IPS DF 6.9 (cell line): ENCODE results near the gene CLN6.
"Not testable (repeated sequence)": the region's sequence is repeated elsewhere in the genome, so short reads cannot be mapped to it uniquely, and the experiment has no call there.

Experiments used
- DNase-seq: peaks from one replicate; pipeline ENCODE4 v3.0.0-alpha.2; 2013; ENCODE audit warnings: low read depth, low spot score
- H3K27ac ChIP-seq: one replicate; pipeline ENCODE4 v1.5.1; 2013; ENCODE audit warnings: low read length, control low read depth
- H3K27me3 ChIP-seq: 2 replicates; pipeline ENCODE4 v1.6.1; 2013; ENCODE audit warnings: mild to moderate bottlenecking, low read length; ENCODE audit not compliant: control insufficient read depth, insufficient read depth
- H3K36me3 ChIP-seq: 2 replicates; pipeline ENCODE4 v1.6.1; 2013; ENCODE audit warnings: low read length; ENCODE audit not compliant: control insufficient read depth, insufficient read depth
- H3K4me1 ChIP-seq: 2 replicates; pipeline ENCODE4 v1.6.1; 2013; ENCODE audit warnings: low read length; ENCODE audit not compliant: control insufficient read depth, insufficient read depth
- H3K4me3 ChIP-seq: 2 replicates; pipeline ENCODE4 v1.5.1; 2013; ENCODE audit warnings: mild to moderate bottlenecking, low read length
- H3K9me3 ChIP-seq: 2 replicates; pipeline ENCODE4 v1.6.1; 2013; ENCODE audit warnings: low read length, inconsistent platforms; ENCODE audit not compliant: control insufficient read depth, insufficient read depth
- WGBS: extraction: QIAGEN DNeasy Blood & Tissue Kit; methylation state at CpG from one replicate; pipeline ENCODE4 v1.1.7; 2013; ENCODE audit warnings: mixed read lengths, missing lambda C conversion rate; ENCODE audit not compliant: insufficient read length, insufficient coverage; 5-methylcytosine and 5-hydroxymethylcytosine counted together

Gene CLN6

DNA sequence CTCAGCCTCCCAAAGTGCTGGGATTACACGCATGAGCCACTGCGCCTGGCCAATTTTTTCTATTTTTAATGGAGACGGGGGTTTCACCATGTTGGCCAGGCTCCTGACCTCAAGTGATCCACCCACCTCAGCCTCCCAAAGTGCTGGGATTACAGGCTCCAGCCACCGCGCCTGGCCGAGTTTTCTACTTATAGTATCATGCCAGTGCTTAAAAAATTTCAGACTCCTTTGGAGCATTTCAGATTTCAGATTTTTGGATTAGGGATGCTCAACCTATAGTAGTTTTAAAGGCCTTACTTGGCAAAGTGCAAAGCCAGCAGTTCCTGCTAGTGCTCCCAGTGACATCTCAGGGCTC, 16.1 kb downstream of the CLN6 start:
- H3K36me3 ChIP-seq, H3K27ac ChIP-seq, H3K9me3 ChIP-seq, DNase-seq, H3K4me1 ChIP-seq, H3K4me3 ChIP-seq, H3K27me3 ChIP-seq: not testable (repeated sequence)
- WGBS: no CpG with 5 or more reads among the region's 6 CpGs

DNA sequence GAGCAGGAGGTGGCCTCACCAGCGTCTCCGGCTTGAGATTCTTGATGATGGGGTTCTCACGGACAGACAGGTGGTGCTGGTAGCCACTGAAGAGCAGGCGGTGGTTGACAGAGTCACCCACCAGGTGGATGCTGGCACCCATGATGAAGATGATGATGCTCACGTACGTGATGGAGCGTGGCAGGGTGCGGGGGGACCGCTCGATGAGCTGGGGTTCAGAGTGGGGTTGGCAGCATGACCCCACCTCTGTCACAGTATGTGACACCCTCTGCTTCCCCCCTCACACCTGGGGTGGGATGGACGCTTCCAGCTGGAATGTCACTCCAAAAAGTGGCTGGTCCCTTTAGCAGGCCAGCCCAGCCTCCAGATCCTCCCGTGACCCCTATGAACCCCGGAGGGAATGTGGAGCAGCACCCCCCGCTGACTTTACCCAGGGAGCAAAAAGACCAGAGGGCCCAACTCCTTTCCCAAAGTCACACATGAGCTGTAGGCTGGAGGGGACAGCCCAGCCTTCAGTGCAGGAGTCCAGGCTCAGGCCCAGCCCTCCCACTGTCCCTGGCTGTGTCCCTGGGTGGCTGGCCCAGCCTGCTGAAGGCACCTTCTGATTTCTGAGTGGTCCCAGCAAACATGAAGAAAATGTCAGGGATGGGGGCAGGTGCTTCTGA, 17.7 kb downstream of the CLN6 start:
- Histone ChIP-seq H3K36me3 (peaks cover 2% of the 10 kb centered on the region), H3K4me3 (no peak overlapping the region), H3K4me1 (peaks cover 5% of the 10 kb centered on the region), H3K27ac (no peak overlapping the region), H3K9me3 (no peaks in the 10 kb centered on the region), H3K27me3 (no peaks in the 10 kb centered on the region)
- no CpG with 5 or more reads among the region's 14 CpGs for WGBS
- no peak for DNase-seq

DNA sequence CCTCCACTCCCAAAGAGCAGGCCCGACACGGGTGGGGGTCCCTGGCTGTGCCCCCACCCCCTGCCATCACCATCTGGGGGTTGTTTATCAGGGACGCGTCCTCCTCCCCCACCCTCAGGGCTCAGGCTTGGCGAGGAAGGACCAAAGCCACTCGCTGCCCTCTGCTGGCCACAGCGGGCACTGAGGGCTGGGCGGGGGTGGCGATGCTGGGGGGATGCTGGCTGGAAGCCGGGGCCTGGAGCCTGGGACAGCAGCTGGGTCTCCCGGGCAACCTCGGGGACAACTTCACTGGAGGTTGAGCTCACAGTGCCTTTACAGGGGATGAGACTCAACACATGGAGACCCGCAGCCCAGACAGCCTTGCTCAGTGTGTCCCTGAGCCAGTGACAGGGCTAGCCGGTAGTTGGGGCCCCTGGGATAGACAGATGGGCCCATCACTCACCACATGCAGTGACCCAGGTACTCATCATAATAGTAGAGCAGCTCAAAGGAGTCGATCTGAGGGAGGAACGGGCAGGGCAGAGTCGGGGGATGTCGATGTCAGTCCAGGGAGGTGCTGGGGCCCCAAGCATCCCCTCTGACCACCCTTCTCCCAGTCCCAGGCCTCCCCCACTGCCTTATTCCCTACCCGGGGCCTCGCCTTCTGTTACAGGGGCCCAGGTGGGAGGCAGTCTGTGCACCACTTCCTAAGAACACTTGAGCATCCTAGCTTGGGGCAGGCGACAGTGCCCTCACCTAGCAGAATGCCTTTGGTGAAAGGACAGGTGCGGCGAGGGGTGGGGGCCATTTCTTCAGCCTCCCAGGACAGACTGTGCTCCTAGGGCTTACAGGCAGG, 18.5 kb downstream of the CLN6 start:
- H3K9me3 ChIP-seq: no peaks in the 10 kb centered on the region
- no peak overlapping the region for H3K27ac ChIP-seq
- no CpG with 5 or more reads among the region's 23 CpGs for WGBS
- H3K4me3 ChIP-seq: no peak overlapping the region
- DNase-seq: no peak
- peaks cover 12% of the 10 kb centered on the region for H3K4me1 ChIP-seq
- no peaks in the 10 kb centered on the region for H3K27me3 ChIP-seq
- H3K36me3 ChIP-seq: peaks cover 2% of the 10 kb centered on the region

- peaks cover 14% of the 10 kb centered on the region for H3K4me1 ChIP-seq
- peaks cover 2% of the 10 kb centered on the region for H3K36me3 ChIP-seq
- DNase-seq: no peak
- H3K27ac ChIP-seq: no peak overlapping the region
- H3K27me3 ChIP-seq: no peaks in the 10 kb centered on the region
- no CpG with 5 or more reads among the region's 9 CpGs for WGBS
- no peaks in the 10 kb centered on the region for H3K9me3 ChIP-seq
- H3K4me3 ChIP-seq: no peak overlapping the region
These were observed 19.1 kb downstream of the CLN6 start for GRCh38 chr15:68210409-68210756.

GRCh38 chr15:68209735-68210408, 19.7 kb downstream of the CLN6 start:
- H3K4me3 ChIP-seq: no peak overlapping the region
- H3K9me3 ChIP-seq: no peaks in the 10 kb centered on the region
- DNase-seq: no peak
- no CpG with 5 or more reads among the region's 13 CpGs for WGBS
- no peaks in the 10 kb centered on the region for H3K27me3 ChIP-seq
- H3K4me1 ChIP-seq: peaks cover 16% of the 10 kb centered on the region
- H3K27ac ChIP-seq: no peak overlapping the region
- H3K36me3 ChIP-seq: peaks cover 2% of the 10 kb centered on the region

DNA sequence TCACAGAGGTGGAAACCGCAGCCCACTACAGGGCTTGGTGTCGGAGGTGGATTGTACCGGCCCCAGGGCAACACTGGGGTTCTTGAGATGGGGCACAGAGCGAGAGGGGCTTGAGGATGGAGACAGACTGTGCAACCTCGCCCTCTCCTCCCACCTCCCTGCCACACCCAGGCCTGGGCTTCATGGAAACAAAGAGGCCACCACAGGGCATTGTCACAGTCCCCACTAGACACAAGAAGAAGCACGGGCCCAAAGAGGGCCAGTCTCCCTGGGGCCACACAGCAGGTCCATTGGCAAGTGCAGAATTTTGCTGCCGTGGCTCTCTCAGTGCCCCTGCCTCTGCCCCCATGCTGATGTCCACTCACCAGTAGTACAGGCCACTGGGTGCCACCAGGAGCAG, 20.3 kb downstream of the CLN6 start:
- no CpG with 5 or more reads among the region's 7 CpGs for WGBS
- H3K27ac ChIP-seq: no peak overlapping the region
- no peak overlapping the region for H3K4me3 ChIP-seq
- no peaks in the 10 kb centered on the region for H3K27me3 ChIP-seq
- peaks cover 16% of the 10 kb centered on the region for H3K4me1 ChIP-seq
- no peak for DNase-seq
- H3K9me3 ChIP-seq: no peaks in the 10 kb centered on the region
- peaks cover 2% of the 10 kb centered on the region for H3K36me3 ChIP-seq

DNA sequence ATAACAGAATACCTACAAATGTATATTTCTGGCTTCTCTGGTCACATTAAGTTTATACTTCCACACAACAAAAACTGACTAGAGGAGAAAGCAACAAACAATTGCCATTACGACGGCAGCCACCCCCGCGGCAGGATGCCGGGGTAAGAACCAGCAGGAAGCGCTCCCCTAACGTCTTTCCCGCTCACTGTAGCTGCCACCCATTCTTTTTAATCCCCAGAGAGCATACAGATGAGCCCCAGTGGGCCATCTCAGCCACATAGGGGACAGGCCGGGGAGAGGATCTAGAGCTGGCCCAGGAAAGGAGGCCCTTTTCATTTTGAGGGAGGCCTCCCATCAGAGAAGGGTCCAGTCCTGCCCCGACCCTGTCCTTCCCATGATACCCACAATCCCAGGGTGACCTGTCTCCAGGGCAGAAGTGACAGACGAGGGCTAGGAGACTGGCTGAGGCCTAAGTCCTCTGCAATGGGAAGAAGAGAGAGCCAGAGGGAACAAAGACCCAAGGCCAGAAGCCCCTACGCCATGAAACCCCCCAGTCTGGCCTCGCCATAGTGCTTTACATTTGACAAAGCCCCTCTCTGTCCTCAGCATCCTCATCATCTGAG, 20.8 kb downstream of the CLN6 start:
- no CpG with 5 or more reads among the region's 13 CpGs for WGBS
- Histone ChIP-seq H3K36me3 (peaks cover 1% of the 10 kb centered on the region), H3K4me1 (peaks cover 16% of the 10 kb centered on the region), H3K27me3 (no peaks in the 10 kb centered on the region), H3K9me3 (no peaks in the 10 kb centered on the region), H3K27ac (no peak overlapping the region), H3K4me3 (no peak overlapping the region)
- no peak for DNase-seq

- peaks cover 16% of the 10 kb centered on the region for H3K4me1 ChIP-seq
- no CpG with 5 or more reads among the region's 16 CpGs for WGBS
- H3K27me3 ChIP-seq: no peaks in the 10 kb centered on the region
- no peak for DNase-seq
- H3K36me3 ChIP-seq: no peaks in the 10 kb centered on the region; the same call in 1 of the 2 replicates
- no peaks in the 10 kb centered on the region for H3K9me3 ChIP-seq
- H3K27ac ChIP-seq: no peak overlapping the region
- no peak overlapping the region for H3K4me3 ChIP-seq
These were observed 21.4 kb downstream of the CLN6 start for GRCh38 chr15:68208136-68208535.

GRCh38 chr15:68207176-68207935, 22.2 kb downstream of the CLN6 start:
- no peaks in the 10 kb centered on the region; the same call in 1 of the 2 replicates for H3K36me3 ChIP-seq
- H3K27me3 ChIP-seq: no peaks in the 10 kb centered on the region
- no peaks in the 10 kb centered on the region for H3K9me3 ChIP-seq
- H3K4me3 ChIP-seq: no peak overlapping the region
- peaks cover 16% of the 10 kb centered on the region for H3K4me1 ChIP-seq
- DNase-seq: no peak
- no CpG with 5 or more reads among the region's 12 CpGs for WGBS
- no peak overlapping the region for H3K27ac ChIP-seq

DNA sequence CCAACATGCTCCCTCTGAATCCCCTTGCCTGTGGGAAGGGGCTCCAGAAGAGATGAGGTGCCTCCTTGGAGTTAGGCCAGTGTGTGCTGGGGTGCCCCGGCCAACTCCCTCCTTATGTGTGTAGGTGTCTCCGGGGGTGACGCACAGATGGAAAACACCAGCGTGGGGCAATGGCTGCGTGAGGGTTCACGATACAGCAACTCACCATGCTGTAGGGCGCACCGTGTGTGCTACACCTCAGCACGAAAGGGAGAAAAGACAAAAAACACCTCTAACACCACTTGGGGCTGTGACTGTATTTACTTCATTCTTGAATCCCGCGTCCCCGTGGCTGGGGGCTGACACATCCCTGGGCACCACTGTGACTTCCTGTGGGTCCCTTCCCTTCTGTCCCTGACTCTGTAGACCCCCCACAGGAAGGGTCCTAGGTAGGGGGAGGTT, 22.8 kb downstream of the CLN6 start:
- Histone ChIP-seq H3K9me3 (no peaks in the 10 kb centered on the region), H3K4me3 (no peak overlapping the region), H3K36me3 (no peaks in the 10 kb centered on the region; the same call in 1 of the 2 replicates), H3K27me3 (no peaks in the 10 kb centered on the region), H3K4me1 (peaks cover 16% of the 10 kb centered on the region), H3K27ac (no peak overlapping the region)
- WGBS: no CpG with 5 or more reads among the region's 12 CpGs
- DNase-seq: no peak
